GM12872 (cell line): ENCODE results near the gene CYP4B1.

Source experiments
- TF ChIP-seq, protein P1 (sequence below): IDR thresholded peaks from 3 replicates; pipeline ENCODE4 v1.5.1; 2011; ENCODE audit warnings: low read depth, mild to moderate bottlenecking, low read length, moderate library complexity; ENCODE audit not compliant: insufficient read depth

Gene CYP4B1

DNA sequence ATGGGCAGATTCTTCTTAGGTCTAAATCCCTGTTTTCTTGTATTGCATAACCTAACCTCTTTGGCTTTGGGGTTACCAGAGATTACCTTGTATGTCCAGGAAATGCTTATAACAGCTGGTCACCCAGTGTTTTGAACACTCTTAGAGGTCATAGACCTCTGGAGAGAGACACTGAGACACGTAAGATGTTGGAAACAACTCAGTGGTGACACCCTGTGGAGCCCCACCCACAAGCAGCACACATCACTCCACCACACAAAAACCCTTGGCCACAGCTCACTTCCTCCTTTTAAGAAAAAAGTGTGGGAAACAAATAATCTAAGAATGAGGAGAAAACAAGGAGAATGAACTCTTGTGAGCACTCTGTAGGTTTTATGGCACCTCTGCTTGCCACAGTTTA, 26.3 kb upstream of the CYP4B1 start:
- TF ChIP-seq, protein P1, sequence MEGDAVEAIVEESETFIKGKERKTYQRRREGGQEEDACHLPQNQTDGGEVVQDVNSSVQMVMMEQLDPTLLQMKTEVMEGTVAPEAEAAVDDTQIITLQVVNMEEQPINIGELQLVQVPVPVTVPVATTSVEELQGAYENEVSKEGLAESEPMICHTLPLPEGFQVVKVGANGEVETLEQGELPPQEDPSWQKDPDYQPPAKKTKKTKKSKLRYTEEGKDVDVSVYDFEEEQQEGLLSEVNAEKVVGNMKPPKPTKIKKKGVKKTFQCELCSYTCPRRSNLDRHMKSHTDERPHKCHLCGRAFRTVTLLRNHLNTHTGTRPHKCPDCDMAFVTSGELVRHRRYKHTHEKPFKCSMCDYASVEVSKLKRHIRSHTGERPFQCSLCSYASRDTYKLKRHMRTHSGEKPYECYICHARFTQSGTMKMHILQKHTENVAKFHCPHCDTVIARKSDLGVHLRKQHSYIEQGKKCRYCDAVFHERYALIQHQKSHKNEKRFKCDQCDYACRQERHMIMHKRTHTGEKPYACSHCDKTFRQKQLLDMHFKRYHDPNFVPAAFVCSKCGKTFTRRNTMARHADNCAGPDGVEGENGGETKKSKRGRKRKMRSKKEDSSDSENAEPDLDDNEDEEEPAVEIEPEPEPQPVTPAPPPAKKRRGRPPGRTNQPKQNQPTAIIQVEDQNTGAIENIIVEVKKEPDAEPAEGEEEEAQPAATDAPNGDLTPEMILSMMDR, result no peak

DNA sequence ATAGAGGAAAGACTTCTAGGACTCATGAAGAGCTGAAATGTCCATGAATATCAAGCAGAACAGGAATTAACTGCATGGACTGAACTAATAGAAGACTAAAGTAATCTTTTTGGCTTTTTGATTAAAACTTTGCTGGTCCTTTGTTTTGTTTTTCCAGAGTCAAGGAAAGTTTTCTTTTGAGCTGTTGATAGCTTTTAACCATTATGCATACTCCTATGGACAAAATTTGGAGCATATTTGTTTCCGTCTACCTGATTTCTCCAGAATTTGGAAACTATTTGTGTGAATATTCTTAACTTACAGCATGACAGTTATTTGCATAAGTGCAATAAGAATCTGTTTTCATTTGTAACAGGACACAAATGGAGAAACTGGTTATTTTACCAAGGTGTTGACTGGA, 24.5 kb upstream of the CYP4B1 start:
- TF ChIP-seq, protein P1, result no peak

DNA sequence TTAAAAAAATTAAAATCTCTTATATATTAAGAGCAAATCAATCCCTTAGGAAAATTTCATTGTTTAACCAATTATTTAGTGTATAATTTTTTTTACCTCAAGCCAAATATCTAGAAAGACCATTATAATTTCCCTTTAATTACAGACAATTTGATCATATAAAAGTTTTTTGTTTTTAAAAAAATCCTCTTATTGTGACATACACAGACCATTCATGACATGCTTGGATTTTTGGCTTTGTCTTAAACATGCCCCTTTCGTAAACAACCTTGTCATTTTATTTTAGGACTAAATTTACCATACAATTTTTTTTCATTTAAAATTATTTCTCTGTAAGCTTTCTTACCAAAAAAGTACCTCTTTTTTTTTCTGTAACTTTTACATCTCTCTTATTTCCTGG, 14.2 kb upstream of the CYP4B1 start:
- TF ChIP-seq, protein P1, result no peak

DNA sequence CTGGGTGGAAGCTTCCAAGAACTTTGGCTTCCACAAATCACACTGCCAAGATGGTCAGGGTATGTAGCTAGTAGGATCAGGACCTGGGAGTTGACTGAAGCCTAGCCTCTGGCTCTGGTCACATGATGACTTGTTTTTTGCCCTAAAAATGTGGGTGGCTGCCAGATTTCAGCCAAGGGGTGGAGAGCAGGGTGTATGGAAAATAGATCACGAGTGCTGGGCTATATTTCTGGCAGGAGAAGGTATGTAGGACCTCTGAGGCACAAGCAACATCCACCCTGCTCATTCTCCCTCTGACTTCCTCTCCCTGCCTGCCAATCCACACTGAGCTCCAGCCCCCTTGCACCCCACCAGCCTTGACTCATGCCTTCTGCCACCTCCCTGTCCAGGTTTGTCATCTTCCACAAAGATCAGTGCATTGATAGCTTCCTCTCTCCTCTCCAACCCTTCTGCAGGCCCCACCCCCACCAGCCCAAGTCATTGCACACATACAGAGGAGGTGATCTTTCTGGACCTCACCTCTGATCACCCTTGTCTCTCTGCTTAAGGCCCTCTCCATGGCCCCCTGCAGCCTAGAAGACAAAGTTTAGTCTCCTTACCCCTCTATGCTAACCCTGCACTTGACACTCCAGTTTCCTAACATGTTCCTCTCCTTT, 8.3 kb upstream of the CYP4B1 start:
- TF ChIP-seq, protein P1, result no peak

DNA sequence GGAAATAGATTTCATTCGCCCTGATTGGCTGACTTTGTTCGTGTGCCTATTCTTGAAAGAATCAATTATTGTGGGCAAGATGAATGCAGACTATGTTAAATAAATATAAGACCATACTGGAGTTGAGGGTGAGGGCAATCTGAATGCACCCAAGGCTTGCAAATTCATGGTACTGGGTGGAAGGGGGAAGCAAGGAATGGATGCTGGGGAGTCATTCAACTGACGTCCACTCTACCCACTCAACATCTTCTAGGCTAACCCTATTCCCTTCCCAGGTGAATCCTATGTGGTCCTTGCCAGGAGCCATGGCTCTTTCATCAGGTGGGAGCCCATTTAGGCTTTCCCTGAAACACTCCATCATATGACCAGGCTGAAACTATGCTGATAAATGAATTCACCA, 5.7 kb upstream of the CYP4B1 start:
- TF ChIP-seq, protein P1, result no peak

DNA sequence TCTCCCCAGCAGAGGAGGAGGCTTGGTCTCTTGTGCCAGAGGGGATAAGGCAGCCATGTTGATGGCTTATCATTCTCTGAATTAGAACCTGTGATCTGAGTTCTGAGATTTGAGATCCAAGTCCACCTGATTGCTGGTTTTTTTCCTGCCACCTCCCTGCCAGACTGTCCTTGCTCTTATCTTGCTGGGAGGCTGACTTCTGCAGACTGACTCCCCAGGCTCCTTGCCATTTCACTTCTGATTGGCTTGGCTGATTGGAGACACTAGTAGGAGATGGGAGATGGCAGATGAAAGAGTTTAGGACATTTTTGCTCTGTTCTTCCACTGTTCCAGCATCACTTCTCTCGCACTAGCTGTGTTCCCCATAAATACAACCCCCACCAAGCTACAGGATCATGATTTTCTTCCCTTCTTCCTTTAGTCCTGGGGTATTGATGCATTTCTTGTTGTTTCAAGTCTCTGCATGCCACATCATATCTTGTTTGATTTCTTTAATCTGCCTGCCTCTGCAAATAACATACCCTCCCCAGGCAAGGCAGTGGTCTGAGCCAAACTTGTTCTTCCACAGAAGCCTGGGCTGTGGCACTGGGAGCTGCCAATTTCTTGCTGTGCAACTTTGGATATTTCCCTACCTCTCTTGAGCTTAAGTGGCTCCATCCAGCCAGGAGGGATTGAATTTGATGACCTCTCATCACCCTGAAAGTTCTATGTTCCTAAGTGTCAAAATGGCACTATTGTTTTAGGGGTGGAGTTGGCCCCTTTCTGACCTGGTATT, 963 bp upstream of the CYP4B1 start:
- TF ChIP-seq, protein P1, result no peak

DNA sequence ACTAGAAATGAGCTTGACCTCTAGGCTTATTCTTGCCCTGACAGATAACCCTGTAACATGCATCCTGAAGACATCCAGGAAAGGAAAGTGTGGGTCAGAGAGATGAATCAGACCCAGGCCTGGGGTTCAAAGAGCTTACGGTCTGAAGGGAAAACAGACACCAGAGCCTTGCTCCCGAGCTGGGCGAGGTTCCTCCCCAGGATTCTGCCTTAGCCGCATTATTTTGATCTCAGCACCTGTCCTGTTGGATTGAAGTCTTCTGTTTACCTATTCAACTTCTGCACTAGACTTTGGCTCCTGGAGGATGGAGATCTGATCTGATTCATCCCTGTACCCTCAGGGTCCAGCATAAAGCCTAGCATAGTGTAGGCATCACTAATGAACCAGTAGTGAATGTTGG, 1.9 kb downstream of the CYP4B1 start:
- TF ChIP-seq, protein P1, result no peak
